Neural progenitor cell (in vitro differentiated cells): Measurements from ENCODE around the gene ELP6.

ENCODE experiments used
- EZH2 ChIP-seq: fragments of 200-600 bp; sonication (generic); IDR thresholded peaks from 2 replicates; pipeline ENCODE4 v1.6.1; 2017; ENCODE audit warnings: antibody characterized with exemption, mild to moderate bottlenecking, moderate library complexity
- EZH2phosphoT487 ChIP-seq: fragments of 200-600 bp; sonication (generic); IDR thresholded peaks from 2 replicates; pipeline ENCODE4 v1.6.1; 2017; ENCODE audit warnings: antibody characterized with exemption
- TF ChIP-seq, protein P1 (sequence below): fragments of 200-600 bp; sonication (generic); IDR thresholded peaks from 2 replicates; pipeline ENCODE4 v1.5.1; 2017; ENCODE audit warnings: antibody characterized with exemption, mild to moderate bottlenecking

DNA sequence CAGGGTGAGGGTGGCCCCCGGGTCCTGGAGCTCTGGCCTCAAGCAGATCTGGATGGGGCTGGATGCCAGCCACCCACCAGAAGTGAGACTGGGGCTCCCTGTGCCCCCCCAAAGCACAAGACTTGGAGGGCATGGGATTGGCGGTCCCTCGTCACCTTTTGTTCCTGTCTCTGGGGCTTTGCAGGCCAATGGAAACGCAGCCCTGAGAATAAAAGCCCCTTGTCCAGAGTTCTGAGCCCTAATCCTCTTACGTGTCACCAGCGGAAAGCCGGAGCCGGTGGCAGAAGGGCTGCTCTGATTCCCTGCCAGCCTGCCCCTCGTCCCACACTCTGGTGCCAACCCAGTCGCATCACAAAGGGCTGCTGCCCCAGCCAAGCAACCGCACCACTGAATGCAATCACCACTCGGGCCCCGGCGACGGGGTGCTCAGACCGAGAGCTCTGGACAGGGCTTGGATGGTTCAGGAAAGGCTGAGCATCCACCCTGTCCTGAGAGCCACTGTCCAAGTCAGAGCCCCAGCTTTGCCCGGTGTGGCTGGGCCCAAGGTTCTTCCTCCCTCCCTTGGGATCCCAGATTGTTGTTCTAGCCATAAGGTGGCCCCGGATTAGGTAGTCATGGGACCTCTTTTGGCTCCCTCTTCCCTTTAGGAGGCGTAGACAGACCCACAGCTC lies 22.8 kb upstream of the ELP6 start:
- TF ChIP-seq, protein P1, sequence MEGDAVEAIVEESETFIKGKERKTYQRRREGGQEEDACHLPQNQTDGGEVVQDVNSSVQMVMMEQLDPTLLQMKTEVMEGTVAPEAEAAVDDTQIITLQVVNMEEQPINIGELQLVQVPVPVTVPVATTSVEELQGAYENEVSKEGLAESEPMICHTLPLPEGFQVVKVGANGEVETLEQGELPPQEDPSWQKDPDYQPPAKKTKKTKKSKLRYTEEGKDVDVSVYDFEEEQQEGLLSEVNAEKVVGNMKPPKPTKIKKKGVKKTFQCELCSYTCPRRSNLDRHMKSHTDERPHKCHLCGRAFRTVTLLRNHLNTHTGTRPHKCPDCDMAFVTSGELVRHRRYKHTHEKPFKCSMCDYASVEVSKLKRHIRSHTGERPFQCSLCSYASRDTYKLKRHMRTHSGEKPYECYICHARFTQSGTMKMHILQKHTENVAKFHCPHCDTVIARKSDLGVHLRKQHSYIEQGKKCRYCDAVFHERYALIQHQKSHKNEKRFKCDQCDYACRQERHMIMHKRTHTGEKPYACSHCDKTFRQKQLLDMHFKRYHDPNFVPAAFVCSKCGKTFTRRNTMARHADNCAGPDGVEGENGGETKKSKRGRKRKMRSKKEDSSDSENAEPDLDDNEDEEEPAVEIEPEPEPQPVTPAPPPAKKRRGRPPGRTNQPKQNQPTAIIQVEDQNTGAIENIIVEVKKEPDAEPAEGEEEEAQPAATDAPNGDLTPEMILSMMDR, result no peak
- TF ChIP-seq EZH2, result no peak
- no peak for TF ChIP-seq EZH2phosphoT487
